Ovary (tissue), 3 donors: ENCODE results near the gene RAD52.

Experiments
- CTCF ChIP-seq, 3 donors: fragments of 450-650 bp in 2 of 3; fragments of 200-600 bp in 1 of 3; IDR thresholded peaks; one replicate each; pipeline versions ENCODE4 v1.5.1 to v1.8.0; 2016 to 2022; ENCODE audit warnings: antibody characterized with exemption in 3 of 3, mild to moderate bottlenecking in 1 of 3
- POLR2A ChIP-seq: fragments of 450-650 bp; IDR thresholded peaks from one replicate; pipeline ENCODE4 v1.6.1; 2017; ENCODE audit warnings: antibody characterized with exemption, mild to moderate bottlenecking, moderate library complexity
- donor health status: DM: no; HTN: no; CAD: no.

DNA sequence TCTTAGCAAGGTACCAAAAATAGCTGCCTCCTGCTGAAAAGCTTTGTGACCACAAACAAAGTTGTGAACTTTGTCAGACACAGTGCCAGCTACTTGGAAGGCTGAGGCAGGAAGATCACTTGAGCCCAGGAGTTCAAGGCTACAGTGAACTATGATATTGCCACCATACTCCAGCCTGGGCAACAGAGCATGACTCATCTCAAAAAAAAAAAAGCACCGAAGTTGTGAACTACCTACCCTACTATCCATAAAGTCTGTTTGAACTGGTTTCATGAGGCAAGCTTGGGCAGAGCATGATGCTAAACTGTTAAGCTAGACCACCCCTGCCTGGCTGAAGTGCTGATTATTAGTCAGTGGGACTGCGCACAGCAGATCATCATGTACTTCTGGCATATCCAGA is 75.5 kb downstream of the RAD52 start:
- TF ChIP-seq CTCF (IDR thresholded peaks at IDR 0.05) (no peak), POLR2A (no peak)
